Measurements from ENCODE around the gene KLF6. TPM values are rescaled to one million over a fixed set of nuclear protein-coding genes. Genes with fewer than 3 reads are reported as not detected.

Gene KLF6
- total RNA-seq, 1 donor from 2014 or later, result 273 TPM

DNA sequence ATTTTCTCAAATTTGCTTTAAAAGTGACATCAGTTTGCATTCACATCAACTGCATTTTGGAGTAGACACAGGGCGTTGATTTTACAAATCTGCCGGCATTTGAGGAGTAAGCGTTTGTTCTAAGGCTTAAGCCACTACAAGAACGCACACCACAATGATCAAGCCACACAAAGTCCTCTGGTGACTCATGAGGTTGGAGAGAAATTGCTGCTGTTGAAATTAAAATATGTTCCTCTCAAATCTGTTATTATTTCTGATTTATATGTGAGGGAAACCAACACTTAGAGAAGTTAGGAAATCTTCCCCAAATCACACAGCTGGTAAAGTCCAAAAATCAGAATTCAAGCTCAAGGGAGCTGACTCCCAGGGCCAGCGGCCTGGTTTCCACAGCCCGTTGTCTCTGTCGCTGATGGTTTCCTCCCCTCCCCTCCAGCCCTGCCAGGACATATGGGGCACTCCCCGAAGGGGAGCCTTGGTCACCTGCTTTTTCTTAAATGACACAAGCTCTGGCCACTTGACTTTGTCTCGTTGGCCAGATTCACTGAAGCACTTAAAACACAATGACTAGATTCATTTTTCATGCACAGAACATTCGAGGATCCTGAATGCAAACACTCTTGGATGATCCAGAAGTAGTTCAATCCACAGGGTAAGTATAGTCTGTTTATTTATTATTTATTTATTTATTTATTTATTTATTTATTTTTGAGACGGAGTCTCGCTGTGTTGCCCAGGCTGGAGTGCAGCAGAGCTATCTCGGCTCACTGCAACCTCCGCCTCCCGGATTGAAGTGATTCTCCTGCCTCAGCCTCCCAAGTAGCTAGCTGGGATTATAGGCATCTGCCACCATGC lies 29.2 kb upstream of the KLF6 start:
- intact Hi-C loops (cut with DNase I), result no loop called here
- no peak for DNase-seq (ENCODE audit: low spot score)
- no peak for ATAC-seq

DNA sequence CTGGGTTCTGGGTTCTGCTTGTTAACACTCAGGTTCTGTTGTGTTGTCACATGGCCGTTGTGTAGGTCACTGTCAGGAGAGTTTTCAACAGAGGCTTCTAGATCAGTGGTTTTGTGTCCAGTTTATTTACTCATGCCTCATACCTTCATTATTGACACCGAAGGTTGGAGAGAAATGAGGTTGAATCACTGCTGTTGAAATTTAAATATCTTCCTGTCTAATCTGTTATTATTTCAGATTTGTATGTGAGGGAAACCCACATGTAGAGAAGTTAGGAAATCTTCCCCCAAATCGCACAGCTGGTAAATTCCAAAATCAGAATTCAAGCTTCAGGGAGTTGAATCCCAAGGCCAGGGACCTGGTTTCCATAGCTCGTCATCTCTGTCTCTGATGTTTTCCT lies 28.3 kb upstream of the KLF6 start:
- no peak for DNase-seq (ENCODE audit: low spot score)
- intact Hi-C loops (cut with DNase I), result no loop called here
- ATAC-seq, result no peak

DNA sequence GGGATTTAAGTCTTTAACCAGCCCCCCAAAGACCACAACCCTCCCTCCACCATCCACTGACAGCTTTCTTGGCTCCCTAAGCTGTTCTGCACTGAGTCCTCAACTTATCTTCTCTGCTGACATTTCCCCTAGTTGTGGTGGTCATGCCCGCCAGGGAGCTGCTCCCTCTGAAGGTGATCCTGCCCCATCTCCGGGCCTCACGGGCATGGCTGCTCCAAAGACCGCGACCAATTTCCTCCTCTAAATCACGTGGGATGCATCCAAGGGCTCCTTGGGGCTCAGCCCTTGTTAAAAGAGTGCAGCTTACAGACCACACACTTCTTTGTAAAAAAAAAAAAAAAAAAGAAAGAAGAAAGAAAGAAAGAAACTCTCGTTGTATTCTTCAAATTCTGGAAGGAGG lies 27.1 kb upstream of the KLF6 start:
- DNase-seq (ENCODE audit: low spot score) (no peak), ATAC-seq (no peak)
- intact Hi-C loops (cut with DNase I), result no loop called here

DNA sequence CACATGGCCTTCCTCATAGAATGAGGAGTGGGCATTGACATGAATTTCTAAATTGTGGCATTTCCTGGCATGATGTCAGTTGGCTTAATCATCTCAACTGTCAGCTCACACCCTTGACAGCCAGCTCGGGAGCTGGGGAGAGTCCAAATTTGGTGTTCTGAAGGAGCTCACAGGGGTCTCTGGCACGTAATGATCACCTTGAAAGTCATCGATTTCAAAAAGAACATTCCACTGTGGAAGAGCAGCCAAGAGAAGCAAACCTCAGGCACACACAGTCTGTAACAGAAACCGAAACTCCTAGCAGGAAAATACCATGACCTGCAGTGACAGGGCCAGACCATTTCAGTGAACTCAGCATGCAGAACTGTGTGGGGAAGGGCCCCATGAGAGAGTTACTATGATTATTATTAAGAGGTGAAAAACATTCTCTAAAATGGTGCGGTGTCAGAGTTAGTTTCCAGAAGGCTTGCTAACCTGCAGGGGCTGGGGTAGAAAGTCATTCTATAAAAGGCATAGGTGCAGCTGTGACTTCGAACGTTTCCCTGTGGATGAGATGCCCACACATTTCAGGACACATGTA lies 26.4 kb upstream of the KLF6 start:
- intact Hi-C loops (cut with DNase I), result no loop called here

GRCh38 chr10:3808689-3809199 lies 23.7 kb upstream of the KLF6 start:
- ATAC-seq, result no peak
- no peak for DNase-seq (ENCODE audit: low spot score)
- intact Hi-C loops (cut with DNase I), result no loop called here

More for the DNA sequence above, 26.4 kb upstream of the KLF6 start:
- ATAC-seq (peak; percentile 92), DNase-seq (ENCODE audit: low spot score) (no peak)

- intact Hi-C loops (cut with DNase I), result no loop called here
- DNase-seq (ENCODE audit: low spot score) (no peak), ATAC-seq (no peak)
Measured at GRCh38 chr10:3807928-3808496, 23.0 kb upstream of the KLF6 start.

DNA sequence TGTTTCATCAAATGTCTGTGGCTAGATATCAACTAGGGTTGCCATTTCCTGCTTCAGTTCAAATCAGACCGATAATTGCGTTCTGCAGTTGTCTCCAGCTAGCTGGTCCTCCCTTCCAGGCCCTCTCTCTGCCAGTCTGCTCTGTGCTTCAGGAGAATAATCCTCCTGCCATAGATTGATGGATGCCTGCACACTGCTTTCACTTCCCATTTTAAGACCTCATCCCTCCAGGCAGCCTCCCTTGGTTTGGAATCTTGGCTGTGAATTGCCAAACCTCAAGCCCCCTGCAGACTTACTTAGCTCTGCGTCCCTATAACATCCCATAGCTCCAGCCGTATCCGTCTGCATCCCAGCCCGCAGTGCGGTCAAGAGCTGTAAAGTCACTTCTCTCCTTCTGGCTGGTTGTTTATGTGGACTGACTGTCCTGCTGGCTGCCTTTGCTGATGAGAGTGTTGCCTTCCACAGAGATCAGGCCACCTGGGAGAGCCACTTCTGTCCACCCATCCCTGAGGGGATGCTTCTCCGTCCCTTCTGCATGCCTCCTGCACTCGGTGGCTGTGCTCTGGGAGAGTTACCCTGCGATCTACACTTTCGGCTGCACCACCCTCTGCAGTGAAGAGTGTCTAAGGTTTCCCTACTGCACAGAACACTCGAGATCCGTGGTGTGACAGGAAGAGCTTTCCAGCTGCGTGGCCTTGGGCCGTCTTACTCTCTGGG lies 22.4 kb upstream of the KLF6 start:
- DNase-seq (ENCODE audit: low spot score) (no peak), ATAC-seq (no peak)
- intact Hi-C loops (cut with DNase I), result no loop called here

GRCh38 chr10:3806603-3807002 lies 21.6 kb upstream of the KLF6 start:
- intact Hi-C loops (cut with DNase I), result no loop called here
- ATAC-seq, result no peak

GRCh38 chr10:3805791-3806461 lies 20.9 kb upstream of the KLF6 start:
- DNase-seq (ENCODE audit: low spot score) (no peak), ATAC-seq (peak; percentile 73)
- intact Hi-C loops (cut with DNase I), result no loop called here

More at GRCh38 chr10:3806603-3807002, 21.6 kb upstream of the KLF6 start:
- DNase-seq (ENCODE audit: low spot score), result no peak

DNA sequence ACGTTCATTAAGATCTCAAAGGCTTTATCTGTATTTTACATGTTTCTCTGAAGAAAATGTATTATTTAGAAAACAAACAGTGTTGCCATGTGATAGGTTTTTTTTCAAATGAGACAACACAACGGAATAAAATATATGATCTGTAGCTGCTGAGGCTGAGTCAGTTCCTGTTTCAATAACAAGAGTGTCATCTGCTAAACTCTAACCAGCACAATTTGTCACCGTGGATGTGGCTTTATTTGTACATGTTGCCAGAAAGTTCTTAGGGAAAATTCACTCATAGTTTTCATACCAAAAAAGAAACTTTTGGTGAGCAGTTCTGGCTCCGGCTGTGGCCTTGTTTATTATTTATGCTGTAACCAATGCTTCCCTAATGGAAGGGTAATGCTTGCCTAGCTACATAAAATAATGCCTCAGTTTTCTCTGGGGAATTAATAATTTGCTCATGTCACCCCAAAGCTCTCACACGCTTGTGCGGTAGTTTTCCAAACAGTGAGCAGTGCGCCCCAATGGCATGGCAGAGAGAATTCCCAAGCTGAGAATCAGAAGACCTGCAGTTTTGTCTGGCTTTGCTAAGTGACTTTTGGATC lies 20.3 kb upstream of the KLF6 start:
- DNase-seq (ENCODE audit: low spot score) (no peak), ATAC-seq (peak; percentile 53)
- intact Hi-C loops (cut with DNase I), result no loop called here

DNA sequence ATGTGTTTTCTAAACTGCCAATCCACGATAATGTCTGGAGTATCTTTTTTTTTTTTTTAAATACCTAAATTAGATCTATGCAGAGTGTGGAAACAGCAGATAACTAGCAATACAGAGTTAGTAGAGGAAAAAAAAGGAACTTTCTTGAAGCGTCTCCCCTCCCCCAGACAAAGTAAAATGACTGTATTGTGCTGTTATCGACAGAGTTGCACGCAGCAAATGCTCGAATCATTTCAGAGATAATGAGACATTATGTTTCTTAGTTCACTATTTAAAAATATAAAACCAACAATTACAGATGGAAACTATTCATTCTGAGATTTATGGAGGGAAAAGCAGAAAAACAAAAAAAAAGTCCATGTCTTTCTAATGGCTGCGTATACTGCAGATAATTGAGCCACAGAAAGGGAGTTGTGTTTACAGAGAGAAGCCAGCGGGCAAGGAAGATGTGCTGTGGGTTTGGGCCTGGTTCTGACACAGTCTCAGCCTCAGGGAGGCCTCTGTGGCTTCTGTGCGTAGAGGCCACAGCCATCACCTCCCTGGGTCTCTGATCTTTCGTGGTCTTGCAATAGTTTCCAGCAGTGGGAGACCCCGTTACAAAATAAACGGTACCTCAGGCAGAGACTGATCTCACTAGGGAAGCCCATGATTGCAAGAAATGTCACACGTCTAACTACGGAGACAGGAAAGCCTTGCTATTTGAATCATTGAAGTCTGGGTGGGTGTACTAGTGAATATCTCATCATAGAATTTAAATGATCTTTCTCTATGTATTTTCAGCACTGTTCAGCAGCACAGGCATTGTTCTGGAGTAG lies 19.1 kb upstream of the KLF6 start:
- ATAC-seq, result peak; percentile 27
- intact Hi-C loops (cut with DNase I), result no loop called here
- DNase-seq (ENCODE audit: low spot score), result no peak

- no peak for DNase-seq (ENCODE audit: low spot score)
- ATAC-seq, result no peak
- intact Hi-C loops (cut with DNase I), result no loop called here
Measured at GRCh38 chr10:3803295-3803926, 18.4 kb upstream of the KLF6 start.

- intact Hi-C loops (cut with DNase I), result no loop called here
- DNase-seq (ENCODE audit: low spot score) (no peak), ATAC-seq (no peak)
Measured at GRCh38 chr10:3802526-3803265, 17.7 kb upstream of the KLF6 start.

DNA sequence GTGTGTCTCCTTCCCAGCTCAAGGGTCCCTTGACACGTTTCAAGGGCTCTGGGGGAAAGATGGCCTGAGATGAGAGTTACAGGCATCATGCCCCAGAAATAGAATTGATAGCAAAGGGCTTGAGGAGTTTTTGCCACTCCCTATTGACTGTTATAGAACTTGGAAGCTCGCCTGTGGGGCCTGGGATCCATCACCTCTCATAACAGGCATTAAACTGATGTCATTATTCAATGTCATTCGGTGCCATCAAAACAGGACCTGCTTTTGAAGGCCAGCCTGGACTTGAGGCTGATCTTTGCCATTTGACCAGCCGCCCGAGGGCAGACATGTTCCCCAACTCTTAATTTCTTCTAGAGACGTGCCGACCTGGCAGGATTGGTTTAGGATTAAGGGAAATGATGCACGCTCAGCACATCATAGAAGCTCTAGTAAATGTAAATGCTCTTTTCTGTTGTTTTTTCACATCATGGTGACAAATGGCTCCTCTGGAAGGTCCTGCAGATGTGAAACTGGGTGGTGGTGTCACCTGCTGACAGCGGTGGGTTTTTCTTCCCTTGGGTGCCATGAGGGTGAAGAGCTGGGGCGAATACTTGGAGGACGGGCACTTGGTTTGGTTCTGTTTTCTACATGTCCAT lies 16.7 kb upstream of the KLF6 start:
- ATAC-seq (no peak), DNase-seq (ENCODE audit: low spot score) (no peak)
- intact Hi-C loops (cut with DNase I), result no loop called here

DNA sequence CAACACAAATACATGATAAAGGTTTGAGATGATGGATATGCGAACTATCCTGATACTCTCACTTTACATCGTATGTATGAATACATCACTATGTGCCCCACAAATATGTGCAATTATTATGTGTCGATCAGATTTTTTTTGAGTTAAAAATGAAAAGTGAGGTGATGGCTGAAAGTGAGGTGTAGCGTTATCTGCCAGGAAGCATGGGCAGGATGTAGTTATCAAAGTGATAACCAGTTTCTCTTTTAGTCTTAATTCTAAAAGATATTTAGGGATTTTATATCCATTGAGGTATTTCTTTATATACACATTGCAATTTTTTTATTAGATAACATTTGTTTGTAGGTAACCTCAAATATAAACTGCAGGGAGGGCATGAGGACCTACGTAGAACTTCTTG lies 15.6 kb upstream of the KLF6 start:
- ATAC-seq (no peak), DNase-seq (ENCODE audit: low spot score) (no peak)
- intact Hi-C loops (cut with DNase I), result no loop called here

GRCh38 chr10:3797750-3798149 lies 12.7 kb upstream of the KLF6 start:
- DNase-seq (ENCODE audit: low spot score), result no peak
- intact Hi-C loops (cut with DNase I), result no loop called here
- ATAC-seq, result no peak
